Measurements from ENCODE around the gene SLC8A2.
A peak's percentile ranks its signal among the peaks of the same experiment; 100 is the strongest.
"Not testable (repeated sequence)": the region's sequence is repeated elsewhere in the genome, so short reads cannot be mapped to it uniquely, and the experiment has no call there.

The SLC8A2 gene

GRCh38 chr19:47386582-47386981 lies 85.1 kb downstream of the SLC8A2 start:
- DNase-seq (ENCODE audit: extremely low read depth in 1 of 2, low read depth in 1 of 2): not testable (repeated sequence)

- not testable (repeated sequence) for DNase-seq (ENCODE audit: extremely low read depth in 1 of 2, low read depth in 1 of 2)
Observed at GRCh38 chr19:47384533-47384932, 87.2 kb downstream of the SLC8A2 start.

- not testable (repeated sequence) for DNase-seq (ENCODE audit: extremely low read depth in 1 of 2, low read depth in 1 of 2)
Observed at GRCh38 chr19:47383890-47384289, 87.8 kb downstream of the SLC8A2 start.

- peak in 1 of 2 donors; percentile 7 for DNase-seq (ENCODE audit: extremely low read depth in 1 of 2, low read depth in 1 of 2)
Observed at GRCh38 chr19:47381653-47382279, 89.9 kb downstream of the SLC8A2 start.

GRCh38 chr19:47381121-47381520 lies 90.6 kb downstream of the SLC8A2 start:
- no peak for DNase-seq (ENCODE audit: extremely low read depth in 1 of 2, low read depth in 1 of 2)

- DNase-seq (ENCODE audit: extremely low read depth in 1 of 2, low read depth in 1 of 2): no peak
Observed at GRCh38 chr19:47380559-47380958, 91.1 kb downstream of the SLC8A2 start.

GRCh38 chr19:47379381-47379938 lies 92.2 kb downstream of the SLC8A2 start:
- DNase-seq (ENCODE audit: extremely low read depth in 1 of 2, low read depth in 1 of 2): no peak

GRCh38 chr19:47378246-47378645 lies 93.4 kb downstream of the SLC8A2 start:
- no peak for DNase-seq (ENCODE audit: extremely low read depth in 1 of 2, low read depth in 1 of 2)
